Right cardiac atrium (tissue), 5 donors: ENCODE data around the gene NID2. TPM values are rescaled to one million over a fixed set of nuclear protein-coding genes. Genes with fewer than 3 reads are reported as not detected.

Experiments
- polyA plus RNA-seq: library from polyadenylated mRNA; stranded (reverse); fragments of 200-250 nt; gene quantifications from one replicate; pipeline ENCODE4 v1.2.3, GENCODE V29; 2013
- total RNA-seq, 4 donors: library from RNA; stranded (reverse); fragmentation: NEBNext Ultra II Directional; extraction: Animal tissue kit (Norgen Biotek cat#: 25700); gene quantifications; one replicate each; pipeline ENCODE4 v1.2.1, GENCODE V29; 2021
- donor health status: healthy with polysubstance abuse.
- donor health status: DM: no; HTN: yes; CAD: no.
- donor health status: DM: no; HTN: no; CAD: no.
- donor health status: DM: no; HTN: yes; CAD: no; lungs with severe emphysema.
- donor health status: DM: yes; HTN: yes; CAD: no.

NID2 gene
- total and polyA plus RNA-seq, 5 donors = 18.9 to 38.1 (median 25.9) TPM

Other genes starting within 250 kb of the NID2 start
- gene GNG2, start 208.4 kb downstream of the NID2 start, total RNA-seq = 10 to 100 TPM; 13.0 to 18.2 (median 16.1) TPM
- 6.7 TPM for gene GNG2, start 208.4 kb downstream of the NID2 start, polyA plus RNA-seq
- 100 to 1,000 TPM; 160 to 217 (median 190) TPM for gene RTRAF, start 79.5 kb downstream of the NID2 start, total RNA-seq
- 190 TPM for gene RTRAF, start 79.5 kb downstream of the NID2 start, polyA plus RNA-seq
- under 1 TPM; 0.29 to 0.43 (median 0.42) TPM for gene PTGDR, start 198.6 kb upstream of the NID2 start, total RNA-seq
- gene PTGDR, start 198.6 kb upstream of the NID2 start, polyA plus RNA-seq = 0.32 TPM
- gene PTGER2, start 245.3 kb upstream of the NID2 start, total RNA-seq = 1 to 10 TPM in 2 of 4 donors, under 1 TPM in 2; 0.34 to 1.6 (median 1.1) TPM
- gene PTGER2, start 245.3 kb upstream of the NID2 start, polyA plus RNA-seq = 0.32 TPM